ENCODE measurements around the gene MRLN.

The MRLN gene

GRCh38 chr10:59705931-59706330, 47.3 kb downstream of the MRLN start:
- no peak for DNase-seq (ENCODE audit: low read depth)

GRCh38 chr10:59704630-59705029, 48.6 kb downstream of the MRLN start:
- DNase-seq (ENCODE audit: low read depth), result no peak

- DNase-seq (ENCODE audit: low read depth), result no peak
These were observed 50.9 kb downstream of the MRLN start for GRCh38 chr10:59702347-59702746.

GRCh38 chr10:59700709-59701108, 52.5 kb downstream of the MRLN start:
- no peak for DNase-seq (ENCODE audit: low read depth)

GRCh38 chr10:59698326-59698725, 54.9 kb downstream of the MRLN start:
- DNase-seq (ENCODE audit: low read depth), result no peak

GRCh38 chr10:59695637-59696036, 57.6 kb downstream of the MRLN start:
- DNase-seq (ENCODE audit: low read depth), result no peak

- no peak for DNase-seq (ENCODE audit: low read depth)
These were observed 58.3 kb downstream of the MRLN start for GRCh38 chr10:59694936-59695335.

GRCh38 chr10:59692113-59692512, 61.1 kb downstream of the MRLN start:
- no peak for DNase-seq (ENCODE audit: low read depth)

- no peak for DNase-seq (ENCODE audit: low read depth)
These were observed 64.3 kb downstream of the MRLN start for GRCh38 chr10:59688921-59689351.

- DNase-seq (ENCODE audit: low read depth), result no peak
These were observed 65.6 kb downstream of the MRLN start for GRCh38 chr10:59687657-59688056.

Data from stimulated activated CD8-positive, alpha-beta memory T cell treated with anti-CD3 and anti-CD28 coated beads, Interleukin-15, amount 100 ng/mL, for 1 hour (primary cell).